Colonic mucosa (tissue), 4 donors: ENCODE measurements around the gene MAGI3. TPM values are rescaled to one million over a fixed set of nuclear protein-coding genes. Genes with fewer than 3 reads are reported as not detected.
"Not testable (repeated sequence)": the region's sequence is repeated elsewhere in the genome, so short reads cannot be mapped to it uniquely, and the experiment has no call there.

Source experiments
- DNase-seq: peaks from one replicate; pipeline ENCODE4 v3.0.0-alpha.2; 2020
- H3K27ac ChIP-seq: fragments of 200-600 bp; one replicate; pipeline ENCODE4 v1.8.0; 2021
- H3K27me3 ChIP-seq: fragments of 200-600 bp; one replicate; pipeline ENCODE4 v1.8.0; 2021
- H3K36me3 ChIP-seq: fragments of 200-600 bp; one replicate; pipeline ENCODE4 v1.8.0; 2021
- H3K4me1 ChIP-seq: fragments of 200-600 bp; one replicate; pipeline ENCODE4 v1.8.0; 2021; ENCODE audit warnings: mild to moderate bottlenecking
- H3K4me3 ChIP-seq: fragments of 200-600 bp; one replicate; pipeline ENCODE4 v1.8.0; 2021
- H3K9ac ChIP-seq, 2 donors: one replicate each; pipeline ENCODE4 v1.7.0; 2013; ENCODE audit warnings: control low read depth in 2 of 2, low read depth in 2 of 2, low read length in 2 of 2
- H3K9me3 ChIP-seq: fragments of 200-600 bp; one replicate; pipeline ENCODE4 v1.8.0; 2021
- CTCF ChIP-seq: fragments of 200-600 bp; IDR thresholded peaks from one replicate; pipeline ENCODE4 v1.8.0; 2022; ENCODE audit warnings: antibody characterized with exemption, mild to moderate bottlenecking
- intact Hi-C: fragments of 100-400 bp; cut with DNase I; formaldehyde crosslinking; loops from one replicate; pipeline ENCODE4 v1.14.1; 2022
- total RNA-seq, 2 donors: library from RNA; stranded (reverse); fragmentation: NEBNext Ultra II Directional in 1 of 2; extraction: Animal tissue kit (Norgen Biotek cat#: 25700) in 1 of 2; gene quantifications; one replicate each; pipeline ENCODE4 v1.2.1, GENCODE V29; 2021
- donor health status: healthy.
- donor health status: DM: no; HTN: no; CAD: no.
- donor health status: DM: no; HTN: no; CAD: no.

The MAGI3 gene
- total RNA-seq, 2 donors from 2014 or later = 38.2 to 46.5 TPM

- TF ChIP-seq CTCF = no peak
- intact Hi-C loops = no loop called here
- Histone ChIP-seq H3K4me1 (no peaks in the 10 kb centered on the region), H3K4me3 (no peak overlapping the region), H3K9me3 (no peaks in the 10 kb centered on the region), H3K27ac (no peak overlapping the region), H3K36me3 (no peaks in the 10 kb centered on the region), H3K27me3 (no peaks in the 10 kb centered on the region), H3K9ac (no peak overlapping the region)
- no peak for DNase-seq
Observed at GRCh38 chr1:113587475-113587874, 197.2 kb downstream of the MAGI3 start.

- TF ChIP-seq CTCF = no peak
- H3K4me3 ChIP-seq = no peak overlapping the region
- H3K27me3 ChIP-seq = no peaks in the 10 kb centered on the region
- no peaks in the 10 kb centered on the region for H3K9me3 ChIP-seq
- H3K4me1 ChIP-seq = no peaks in the 10 kb centered on the region
- H3K36me3 ChIP-seq = peaks cover 5% of the 10 kb centered on the region
- H3K27ac ChIP-seq = no peak overlapping the region
- DNase-seq = no peak
- intact Hi-C loops = no loop called here
- H3K9ac ChIP-seq = no peak overlapping the region
Observed at GRCh38 chr1:113592230-113592629, 201.9 kb downstream of the MAGI3 start.

- Histone ChIP-seq H3K9ac (no peak overlapping the region), H3K9me3 (no peaks in the 10 kb centered on the region), H3K4me1 (no peaks in the 10 kb centered on the region), H3K4me3 (no peak overlapping the region), H3K36me3 (peaks cover 5% of the 10 kb centered on the region), H3K27ac (no peak overlapping the region), H3K27me3 (no peaks in the 10 kb centered on the region)
- no peak for TF ChIP-seq CTCF
- intact Hi-C loops = no loop called here
- DNase-seq = no peak
Observed at GRCh38 chr1:113593550-113594297, 203.4 kb downstream of the MAGI3 start.

- intact Hi-C loops, H3K4me1 ChIP-seq, H3K9me3 ChIP-seq, DNase-seq, H3K27me3 ChIP-seq, H3K36me3 ChIP-seq, H3K9ac ChIP-seq, H3K27ac ChIP-seq, H3K4me3 ChIP-seq: not testable (repeated sequence)
Observed at GRCh38 chr1:113604466-113604865, 214.2 kb downstream of the MAGI3 start.

GRCh38 chr1:113605146-113605545 is 214.8 kb downstream of the MAGI3 start:
- Histone ChIP-seq H3K9ac (no peak overlapping the region), H3K27ac (no peak overlapping the region), H3K4me1 (no peaks in the 10 kb centered on the region), H3K36me3 (no peaks in the 10 kb centered on the region), H3K27me3 (no peaks in the 10 kb centered on the region), H3K4me3 (no peak overlapping the region), H3K9me3 (no peaks in the 10 kb centered on the region)
- no peak for DNase-seq
- TF ChIP-seq CTCF = no peak
- intact Hi-C loops = no loop called here

- Histone ChIP-seq H3K36me3 (no peaks in the 10 kb centered on the region), H3K4me3 (no peak overlapping the region), H3K9me3 (no peaks in the 10 kb centered on the region), H3K9ac (no peak overlapping the region), H3K27me3 (no peaks in the 10 kb centered on the region), H3K4me1 (no peaks in the 10 kb centered on the region), H3K27ac (no peak overlapping the region)
- intact Hi-C loops = no loop called here
- no peak for DNase-seq
- no peak for TF ChIP-seq CTCF
Observed at GRCh38 chr1:113608399-113608798, 218.1 kb downstream of the MAGI3 start.
